ENCODE results near the gene TRPM6. TPM values are rescaled to one million over a fixed set of nuclear protein-coding genes. Genes with fewer than 3 reads are reported as not detected.

TRPM6 gene
- total RNA-seq, 6 experiments from 2014 or later, result not detected

- no peak for DNase-seq
- Mint-ChIP-seq H3K4me3 (no peak overlapping the region), H3K27me3 (ENCODE audit: insufficient read depth) (peaks cover 3% of the 10 kb centered on the region; the same call in 1 of the 2 replicates), H3K4me1 (ENCODE audit: low read depth) (no peaks in the 10 kb centered on the region), H3K36me3 (ENCODE audit: low read depth) (no peaks in the 10 kb centered on the region), H3K27ac (no peak overlapping the region), H3K9me3 (peaks cover 15% of the 10 kb centered on the region; the same call in 1 of the 2 replicates)
- TF ChIP-seq, protein P1, sequence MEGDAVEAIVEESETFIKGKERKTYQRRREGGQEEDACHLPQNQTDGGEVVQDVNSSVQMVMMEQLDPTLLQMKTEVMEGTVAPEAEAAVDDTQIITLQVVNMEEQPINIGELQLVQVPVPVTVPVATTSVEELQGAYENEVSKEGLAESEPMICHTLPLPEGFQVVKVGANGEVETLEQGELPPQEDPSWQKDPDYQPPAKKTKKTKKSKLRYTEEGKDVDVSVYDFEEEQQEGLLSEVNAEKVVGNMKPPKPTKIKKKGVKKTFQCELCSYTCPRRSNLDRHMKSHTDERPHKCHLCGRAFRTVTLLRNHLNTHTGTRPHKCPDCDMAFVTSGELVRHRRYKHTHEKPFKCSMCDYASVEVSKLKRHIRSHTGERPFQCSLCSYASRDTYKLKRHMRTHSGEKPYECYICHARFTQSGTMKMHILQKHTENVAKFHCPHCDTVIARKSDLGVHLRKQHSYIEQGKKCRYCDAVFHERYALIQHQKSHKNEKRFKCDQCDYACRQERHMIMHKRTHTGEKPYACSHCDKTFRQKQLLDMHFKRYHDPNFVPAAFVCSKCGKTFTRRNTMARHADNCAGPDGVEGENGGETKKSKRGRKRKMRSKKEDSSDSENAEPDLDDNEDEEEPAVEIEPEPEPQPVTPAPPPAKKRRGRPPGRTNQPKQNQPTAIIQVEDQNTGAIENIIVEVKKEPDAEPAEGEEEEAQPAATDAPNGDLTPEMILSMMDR (IDR thresholded peaks at IDR 0.05), result no peak
Measured at GRCh38 chr9:74876382-74876949, 11.3 kb downstream of the TRPM6 start.

- H3K36me3 Mint-ChIP-seq (ENCODE audit: low read depth), result no peaks in the 10 kb centered on the region
- H3K27ac Mint-ChIP-seq, result no peak overlapping the region
- no peak for DNase-seq
- no peaks in the 10 kb centered on the region for H3K4me1 Mint-ChIP-seq (ENCODE audit: low read depth)
- H3K4me3 Mint-ChIP-seq, result no peak overlapping the region
- TF ChIP-seq, protein P1 (IDR thresholded peaks at IDR 0.05), result no peak
- peaks cover 15% of the 10 kb centered on the region; the same call in 1 of the 2 replicates for H3K9me3 Mint-ChIP-seq
- H3K27me3 Mint-ChIP-seq (ENCODE audit: insufficient read depth), result peaks cover 3% of the 10 kb centered on the region; the same call in 1 of the 2 replicates
Measured at GRCh38 chr9:74875656-74876055, 12.1 kb downstream of the TRPM6 start.

DNA sequence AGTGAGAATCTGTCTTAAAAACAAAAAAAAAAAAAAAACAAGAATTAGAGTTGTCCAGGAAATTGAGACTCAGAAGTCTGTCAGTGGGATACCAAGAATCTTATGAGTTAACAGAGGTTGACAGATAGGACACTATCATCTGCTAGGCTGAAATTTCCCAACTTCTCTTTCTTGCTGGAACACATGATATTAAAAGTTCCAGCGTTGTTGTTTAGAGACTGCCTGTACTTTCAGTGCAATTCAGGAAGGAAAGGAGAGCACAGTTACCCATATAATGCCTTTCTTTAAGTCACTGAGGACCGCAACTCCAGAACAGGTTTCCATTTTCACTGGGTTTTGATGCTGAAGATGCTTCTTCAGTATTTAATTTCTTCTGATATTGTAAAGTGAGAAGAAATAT, 13.5 kb downstream of the TRPM6 start:
- Mint-ChIP-seq H3K27me3 (ENCODE audit: insufficient read depth) (peaks cover 3% of the 10 kb centered on the region; the same call in 1 of the 2 replicates), H3K4me1 (ENCODE audit: low read depth) (no peaks in the 10 kb centered on the region), H3K4me3 (no peak overlapping the region), H3K9me3 (peaks cover 6% of the 10 kb centered on the region; the same call in 1 of the 2 replicates), H3K27ac (no peak overlapping the region), H3K36me3 (ENCODE audit: low read depth) (no peaks in the 10 kb centered on the region)
- TF ChIP-seq, protein P1 (IDR thresholded peaks at IDR 0.05), result no peak
- DNase-seq, result no peak

DNA sequence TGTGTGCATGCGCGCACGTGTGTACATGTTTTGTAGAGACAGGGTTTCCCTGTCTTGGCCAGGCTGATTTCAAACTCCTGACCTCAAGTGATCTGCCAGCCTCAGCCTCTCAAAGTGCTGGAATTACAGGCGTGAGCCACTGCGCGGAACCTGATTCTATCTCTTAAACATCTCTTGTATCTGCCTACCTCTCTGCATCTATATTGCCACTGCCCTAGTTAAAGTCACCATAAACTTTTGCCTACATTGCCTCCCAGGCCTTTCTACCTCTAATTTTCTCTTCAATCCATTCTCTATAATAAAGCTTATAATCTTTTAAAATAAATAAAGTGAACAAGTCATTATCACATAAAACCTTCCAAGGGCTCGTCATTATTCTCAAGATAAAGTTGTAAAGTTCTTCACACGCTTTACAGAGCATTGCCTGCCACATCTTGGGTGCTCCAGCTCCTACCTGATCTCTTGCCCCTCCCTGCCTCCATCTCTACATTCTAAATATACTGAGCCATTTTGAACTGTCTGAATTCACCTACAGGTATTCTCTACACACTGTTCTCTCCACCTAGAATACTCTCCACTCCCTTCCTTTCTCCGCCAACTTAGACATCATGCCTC, 15.0 kb downstream of the TRPM6 start:
- no peak overlapping the region for H3K27ac Mint-ChIP-seq

GRCh38 chr9:74867483-74867882, 20.2 kb downstream of the TRPM6 start:
- TF ChIP-seq, protein P1 (IDR thresholded peaks at IDR 0.05), result no peak
- H3K9me3 Mint-ChIP-seq, result no peaks in the 10 kb centered on the region
- no peak for DNase-seq
- no peaks in the 10 kb centered on the region for H3K36me3 Mint-ChIP-seq (ENCODE audit: low read depth)
- no peaks in the 10 kb centered on the region; the same call in none of the 2 replicates for H3K27me3 Mint-ChIP-seq (ENCODE audit: insufficient read depth)
- H3K4me1 Mint-ChIP-seq (ENCODE audit: low read depth), result no peaks in the 10 kb centered on the region
- no peak overlapping the region for H3K27ac Mint-ChIP-seq
- no peak overlapping the region for H3K4me3 Mint-ChIP-seq

More for the DNA sequence above, 15.0 kb downstream of the TRPM6 start:
- H3K4me3 Mint-ChIP-seq, result no peak overlapping the region
- TF ChIP-seq, protein P1 (IDR thresholded peaks at IDR 0.05), result no peak
- peaks cover 3% of the 10 kb centered on the region; the same call in 1 of the 2 replicates for H3K27me3 Mint-ChIP-seq (ENCODE audit: insufficient read depth)
- H3K36me3 Mint-ChIP-seq (ENCODE audit: low read depth), result no peaks in the 10 kb centered on the region
- no peaks in the 10 kb centered on the region for H3K9me3 Mint-ChIP-seq
- no peaks in the 10 kb centered on the region for H3K4me1 Mint-ChIP-seq (ENCODE audit: low read depth)
- no peak for DNase-seq
